ENCODE data around the gene TRPM3.

GRCh38 chr9:70486127-70486526 is 635.3 kb downstream of the TRPM3 start:
- TF ChIP-seq EZH2phosphoT487 (IDR thresholded peaks at IDR 0.05; ENCODE audit: borderline replicate concordance, low read length) (no peak), EZH2 (IDR thresholded peaks at IDR 0.05; ENCODE audit: low read length, unreplicated experiment) (no peak)
- TF ChIP-seq, protein P1, sequence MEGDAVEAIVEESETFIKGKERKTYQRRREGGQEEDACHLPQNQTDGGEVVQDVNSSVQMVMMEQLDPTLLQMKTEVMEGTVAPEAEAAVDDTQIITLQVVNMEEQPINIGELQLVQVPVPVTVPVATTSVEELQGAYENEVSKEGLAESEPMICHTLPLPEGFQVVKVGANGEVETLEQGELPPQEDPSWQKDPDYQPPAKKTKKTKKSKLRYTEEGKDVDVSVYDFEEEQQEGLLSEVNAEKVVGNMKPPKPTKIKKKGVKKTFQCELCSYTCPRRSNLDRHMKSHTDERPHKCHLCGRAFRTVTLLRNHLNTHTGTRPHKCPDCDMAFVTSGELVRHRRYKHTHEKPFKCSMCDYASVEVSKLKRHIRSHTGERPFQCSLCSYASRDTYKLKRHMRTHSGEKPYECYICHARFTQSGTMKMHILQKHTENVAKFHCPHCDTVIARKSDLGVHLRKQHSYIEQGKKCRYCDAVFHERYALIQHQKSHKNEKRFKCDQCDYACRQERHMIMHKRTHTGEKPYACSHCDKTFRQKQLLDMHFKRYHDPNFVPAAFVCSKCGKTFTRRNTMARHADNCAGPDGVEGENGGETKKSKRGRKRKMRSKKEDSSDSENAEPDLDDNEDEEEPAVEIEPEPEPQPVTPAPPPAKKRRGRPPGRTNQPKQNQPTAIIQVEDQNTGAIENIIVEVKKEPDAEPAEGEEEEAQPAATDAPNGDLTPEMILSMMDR (conservative IDR thresholded peaks at IDR 0.05; ENCODE audit: low read depth, low read length), result no peak

Measured in PC-3 (cell line).